Lung (tissue), 12 donors: ENCODE data around the gene PIGC. TPM values are rescaled to one million over a fixed set of nuclear protein-coding genes. Genes with fewer than 3 reads are reported as not detected.

Experiments
- ATAC-seq: fragments of 200-7000 bp; cut with Tn5 transposase; one replicate; pipeline ENCODE4 v1.9.1; 2020; ENCODE audit warnings: moderate number of reproducible peaks; ENCODE audit not compliant: insufficient read depth, low FRiP score
- DNase-seq, 3 donors: peaks; one replicate each; pipeline ENCODE4 v3.0.0-alpha.2; 2013 to 2017
- H3K27ac ChIP-seq, 2 donors: one replicate each; pipeline ENCODE4 v1.5.1; 2013; ENCODE audit warnings: mild to moderate bottlenecking in 2 of 2, moderate library complexity in 2 of 2, control low read depth in 1 of 2, inconsistent platforms in 1 of 2, low read depth in 1 of 2, low read length in 1 of 2
- H3K27me3 ChIP-seq, 3 donors: one replicate each; pipeline ENCODE4 v1.5.1; 2013; ENCODE audit warnings: low read length in 2 of 3; ENCODE audit not compliant: control insufficient read depth in 3 of 3, insufficient read depth in 3 of 3
- H3K36me3 ChIP-seq, 4 donors: one replicate each; pipeline ENCODE4 v1.5.1; 2013; ENCODE audit warnings: low read length in 4 of 4, mild to moderate bottlenecking in 1 of 4, moderate library complexity in 1 of 4; ENCODE audit not compliant: control insufficient read depth in 4 of 4, insufficient read depth in 4 of 4
- H3K4me1 ChIP-seq, 5 donors: one replicate each; pipeline ENCODE4 v1.5.1; 2013; ENCODE audit warnings: low read length in 5 of 5, mild to moderate bottlenecking in 2 of 5, moderate library complexity in 1 of 5; ENCODE audit not compliant: control insufficient read depth in 5 of 5, insufficient read depth in 5 of 5
- H3K4me3 ChIP-seq: one replicate; pipeline ENCODE4 v1.5.1; 2013; ENCODE audit warnings: mild to moderate bottlenecking, control low read depth, moderate library complexity
- H3K9ac ChIP-seq, 2 donors: one replicate each; pipeline ENCODE4 v1.5.1; 2013; ENCODE audit warnings: low read length in 2 of 2, control low read depth in 1 of 2; ENCODE audit not compliant: insufficient read depth in 1 of 2
- H3K9me3 ChIP-seq, 4 donors: one replicate each; pipeline ENCODE4 v1.5.1; 2013; ENCODE audit warnings: low read length in 3 of 4, mild to moderate bottlenecking in 1 of 4, moderate library complexity in 1 of 4; ENCODE audit not compliant: control insufficient read depth in 4 of 4, insufficient read depth in 3 of 4
- WGBS, 2 donors: extraction: QIAGEN DNeasy Blood & Tissue Kit; methylation state at CpG; one replicate each; pipeline ENCODE4 v1.1.7; 2013; 5-methylcytosine and 5-hydroxymethylcytosine counted together
- polyA plus RNA-seq, 2 donors: library from polyadenylated mRNA; stranded (reverse); fragments of 200-250 nt; gene quantifications; one replicate each; pipeline ENCODE4 v1.2.1, GENCODE V29; 2013
- total RNA-seq, 2 donors: library from RNA; depleted of rRNA in 1 of 2; stranded (reverse); fragments of >200 nt in 1 of 2; gene quantifications; one replicate each; pipeline ENCODE4 v1.2.1, GENCODE V29; 2014 to 2021
- TF ChIP-seq, protein P1 (sequence below): IDR thresholded peaks from 2 replicates; pipeline ENCODE4 v1.5.1; 2012; ENCODE audit warnings: mild to moderate bottlenecking; ENCODE audit errors: control extremely low read depth, extremely low read depth
- donor health status: control.
- donor health status: control.
- donor health status: Bipolar disorder and iron deficiency.
- donor health status: healthy.
- donor health status: DM: yes; HTN: yes; CAD: no.

PIGC gene
- total and polyA plus RNA-seq, 4 donors, result 17.9 to 26.1 (median 20.9) TPM

DNA sequence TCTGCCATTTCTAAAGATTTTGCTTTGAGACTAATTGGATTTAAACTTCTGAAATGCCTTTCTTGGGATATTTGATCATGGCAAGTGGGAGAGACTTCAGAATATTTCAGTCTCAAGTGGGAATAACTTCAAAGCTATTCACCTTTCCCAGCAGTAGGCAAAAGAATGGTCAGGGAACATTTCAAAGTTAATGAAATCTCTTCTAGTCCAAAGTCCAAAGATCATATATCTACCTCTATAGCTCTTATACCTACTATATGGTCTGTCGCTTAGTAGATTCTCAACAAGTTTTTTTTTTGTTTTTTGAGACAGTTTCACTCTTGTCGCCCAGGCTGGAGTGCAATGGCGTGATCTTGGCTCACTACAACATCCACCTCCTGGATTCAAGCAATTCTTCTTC lies 44.5 kb upstream of the PIGC start:
- TF ChIP-seq, protein P1, sequence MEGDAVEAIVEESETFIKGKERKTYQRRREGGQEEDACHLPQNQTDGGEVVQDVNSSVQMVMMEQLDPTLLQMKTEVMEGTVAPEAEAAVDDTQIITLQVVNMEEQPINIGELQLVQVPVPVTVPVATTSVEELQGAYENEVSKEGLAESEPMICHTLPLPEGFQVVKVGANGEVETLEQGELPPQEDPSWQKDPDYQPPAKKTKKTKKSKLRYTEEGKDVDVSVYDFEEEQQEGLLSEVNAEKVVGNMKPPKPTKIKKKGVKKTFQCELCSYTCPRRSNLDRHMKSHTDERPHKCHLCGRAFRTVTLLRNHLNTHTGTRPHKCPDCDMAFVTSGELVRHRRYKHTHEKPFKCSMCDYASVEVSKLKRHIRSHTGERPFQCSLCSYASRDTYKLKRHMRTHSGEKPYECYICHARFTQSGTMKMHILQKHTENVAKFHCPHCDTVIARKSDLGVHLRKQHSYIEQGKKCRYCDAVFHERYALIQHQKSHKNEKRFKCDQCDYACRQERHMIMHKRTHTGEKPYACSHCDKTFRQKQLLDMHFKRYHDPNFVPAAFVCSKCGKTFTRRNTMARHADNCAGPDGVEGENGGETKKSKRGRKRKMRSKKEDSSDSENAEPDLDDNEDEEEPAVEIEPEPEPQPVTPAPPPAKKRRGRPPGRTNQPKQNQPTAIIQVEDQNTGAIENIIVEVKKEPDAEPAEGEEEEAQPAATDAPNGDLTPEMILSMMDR, result no peak
- Histone ChIP-seq H3K9me3 (no peaks in the 10 kb centered on the region), H3K9ac (no peak overlapping the region), H3K27me3 (no peaks in the 10 kb centered on the region), H3K36me3 (no peaks in the 10 kb centered on the region), H3K4me3 (no peak overlapping the region), H3K4me1 (peaks cover 0 to 4% (median 0%) of the 10 kb centered on the region in 5 donors), H3K27ac (no peak overlapping the region)
- 95 to 97% methylated on average over 3 of the region's 3 CpGs for WGBS, 2 donors
- no peak for DNase-seq
- ATAC-seq, result no peak

DNA sequence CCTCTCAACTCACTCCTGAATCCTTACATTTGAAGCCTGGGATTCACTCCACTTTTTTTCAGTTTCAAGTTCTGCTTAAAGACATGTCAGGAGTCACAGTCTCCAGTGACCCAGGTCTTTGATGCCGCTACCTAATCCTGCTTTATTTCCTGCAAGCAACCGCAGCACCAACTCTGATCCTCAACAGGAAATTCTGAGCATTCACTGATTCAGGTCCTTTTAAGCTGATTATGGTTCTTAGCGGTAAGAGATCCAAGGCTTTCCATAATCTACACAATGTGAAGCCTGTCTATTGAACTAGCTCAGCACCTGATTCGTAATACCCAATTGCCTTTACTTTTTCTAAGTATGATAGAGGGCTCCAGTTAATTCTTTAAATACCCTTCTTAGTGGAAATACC lies 43.7 kb upstream of the PIGC start:
- Histone ChIP-seq H3K27me3 (no peaks in the 10 kb centered on the region), H3K9ac (no peak overlapping the region), H3K9me3 (no peaks in the 10 kb centered on the region), H3K4me1 (peaks cover 0 to 4% (median 0%) of the 10 kb centered on the region in 5 donors), H3K27ac (no peak overlapping the region), H3K4me3 (no peak overlapping the region), H3K36me3 (no peaks in the 10 kb centered on the region)
- DNase-seq, result no peak
- ATAC-seq, result no peak
- TF ChIP-seq, protein P1, result no peak
- WGBS, 2 donors, result 52 to 57% methylated on average over 4 of the region's 4 CpGs

DNA sequence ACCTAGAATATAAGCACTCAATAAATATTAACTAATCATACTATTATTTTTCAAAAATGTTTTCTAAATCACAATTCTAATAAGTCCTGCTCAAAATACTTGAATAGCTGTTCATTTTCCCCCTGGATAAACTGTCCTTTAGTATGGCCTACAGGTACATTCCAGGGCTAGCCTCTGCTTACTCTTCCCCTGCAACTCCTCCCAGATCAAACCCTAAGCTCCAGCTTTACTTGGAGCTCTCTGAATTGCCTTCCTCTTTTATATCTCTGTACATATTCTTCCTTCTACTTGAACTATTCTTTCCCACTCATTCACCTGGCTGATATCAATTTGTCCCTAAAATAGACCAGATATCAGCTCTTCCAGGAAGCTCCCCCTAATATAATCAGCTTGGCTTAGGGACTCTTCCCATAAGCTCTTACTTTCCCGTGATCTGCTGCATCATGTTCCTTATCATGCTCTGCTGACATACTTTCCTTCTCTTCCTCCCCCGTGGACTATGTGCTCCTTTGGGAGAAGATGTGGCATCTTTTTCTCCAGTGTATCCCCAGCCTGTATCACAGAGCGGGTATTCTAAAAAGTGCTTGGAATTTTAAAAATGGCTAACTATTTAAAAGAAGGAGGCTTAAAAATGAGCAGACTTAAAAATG lies 43.1 kb upstream of the PIGC start:
- no peaks in the 10 kb centered on the region for H3K27me3 ChIP-seq
- H3K4me3 ChIP-seq, result no peak overlapping the region
- TF ChIP-seq, protein P1, result no peak
- H3K9me3 ChIP-seq, result no peaks in the 10 kb centered on the region
- H3K27ac ChIP-seq, result no peak overlapping the region
- H3K9ac ChIP-seq, result no peak overlapping the region
- ATAC-seq, result no peak
- H3K36me3 ChIP-seq, result no peaks in the 10 kb centered on the region
- no peak for DNase-seq
- 50 to 67% methylated on average over 3 of the region's 3 CpGs for WGBS, 2 donors
- H3K4me1 ChIP-seq, result peaks cover 0 to 4% (median 0%) of the 10 kb centered on the region in 5 donors

DNA sequence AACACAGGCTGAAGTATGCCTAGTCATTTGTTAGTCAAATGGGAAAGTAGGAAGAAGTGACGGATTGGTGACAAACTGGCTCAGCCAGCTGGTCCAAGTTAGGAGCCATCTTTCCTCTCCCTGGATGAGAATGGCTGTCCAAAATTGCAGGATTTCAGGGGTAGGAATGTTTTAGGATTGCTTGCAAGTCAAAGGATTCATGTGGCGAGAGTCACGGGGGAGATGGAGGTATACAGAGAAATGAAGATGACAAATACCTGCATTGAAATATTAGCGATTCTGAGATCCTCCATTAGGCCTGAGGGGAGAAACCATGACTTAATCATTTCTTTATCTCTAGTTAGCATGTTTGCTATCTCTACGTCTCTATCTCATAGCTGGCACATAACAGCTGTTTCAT lies 41.8 kb upstream of the PIGC start:
- no peaks in the 10 kb centered on the region for H3K27me3 ChIP-seq
- 72 to 77% methylated on average over 5 of the region's 5 CpGs for WGBS, 2 donors
- H3K9me3 ChIP-seq, result no peaks in the 10 kb centered on the region
- ATAC-seq (no peak), DNase-seq (no peak)
- TF ChIP-seq, protein P1, result no peak
- no peaks in the 10 kb centered on the region for H3K36me3 ChIP-seq
- H3K9ac ChIP-seq, result no peak overlapping the region
- peaks cover 0 to 4% (median 0%) of the 10 kb centered on the region in 5 donors for H3K4me1 ChIP-seq
- no peak overlapping the region for H3K27ac ChIP-seq
- H3K4me3 ChIP-seq, result no peak overlapping the region
